RPMI8226 (cell line): ENCODE data around the gene TIGD4.
"Not testable (repeated sequence)": the region's sequence is repeated elsewhere in the genome, so short reads cannot be mapped to it uniquely, and the experiment has no call there.

Source experiments
- DNase-seq: peaks from one replicate; pipeline ENCODE4 v3.0.0-alpha.2; 2015

The TIGD4 gene

GRCh38 chr4:152778656-152779512 lies 646 bp downstream of the TIGD4 start:
- peak; percentile 20 for DNase-seq

- no peak for DNase-seq
Measured at GRCh38 chr4:152777488-152777887, 2.0 kb downstream of the TIGD4 start.

- DNase-seq: no peak
Measured at GRCh38 chr4:152776352-152776751, 3.2 kb downstream of the TIGD4 start.

GRCh38 chr4:152773953-152774352 lies 5.6 kb downstream of the TIGD4 start:
- no peak for DNase-seq

- DNase-seq: no peak
Measured at GRCh38 chr4:152773339-152773738, 6.2 kb downstream of the TIGD4 start.

- DNase-seq: no peak
Measured at GRCh38 chr4:152771741-152772533, 7.6 kb downstream of the TIGD4 start.

GRCh38 chr4:152765069-152765737 lies 14.3 kb downstream of the TIGD4 start:
- DNase-seq: not testable (repeated sequence)

GRCh38 chr4:152763796-152764195 lies 15.7 kb downstream of the TIGD4 start:
- DNase-seq: no peak

GRCh38 chr4:152748619-152749018 lies 30.9 kb downstream of the TIGD4 start:
- no peak for DNase-seq

GRCh38 chr4:152747444-152747843 lies 32.1 kb downstream of the TIGD4 start:
- no peak for DNase-seq

GRCh38 chr4:152738827-152739226 lies 40.7 kb downstream of the TIGD4 start:
- no peak for DNase-seq

GRCh38 chr4:152735906-152736305 lies 43.6 kb downstream of the TIGD4 start:
- DNase-seq: no peak

- DNase-seq: no peak
Measured at GRCh38 chr4:152735396-152735859, 44.1 kb downstream of the TIGD4 start.

- DNase-seq: no peak
Measured at GRCh38 chr4:152734699-152735050, 44.9 kb downstream of the TIGD4 start.

GRCh38 chr4:152734015-152734698 lies 45.4 kb downstream of the TIGD4 start:
- peak; percentile 52 for DNase-seq

GRCh38 chr4:152731997-152732396 lies 47.5 kb downstream of the TIGD4 start:
- DNase-seq: no peak

- no peak for DNase-seq
Measured at GRCh38 chr4:152729466-152729865, 50.1 kb downstream of the TIGD4 start.

- DNase-seq: no peak
Measured at GRCh38 chr4:152728343-152728742, 51.2 kb downstream of the TIGD4 start.

- no peak for DNase-seq
Measured at GRCh38 chr4:152727784-152728183, 51.7 kb downstream of the TIGD4 start.

- no peak for DNase-seq
Measured at GRCh38 chr4:152724494-152724893, 55.0 kb downstream of the TIGD4 start.

GRCh38 chr4:152723236-152723635 lies 56.3 kb downstream of the TIGD4 start:
- DNase-seq: no peak

- DNase-seq: no peak
Measured at GRCh38 chr4:152719801-152720556, 59.6 kb downstream of the TIGD4 start.
